ENCODE data around the gene PET100. TPM values are rescaled to one million over a fixed set of nuclear protein-coding genes. Genes with fewer than 3 reads are reported as not detected.
A peak's percentile ranks its signal among the peaks of the same experiment; 100 is the strongest.

PET100 gene, protein sequence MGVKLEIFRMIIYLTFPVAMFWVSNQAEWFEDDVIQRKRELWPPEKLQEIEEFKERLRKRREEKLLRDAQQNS
- 17.5 TPM for total RNA-seq
- 61.8 TPM for polyA plus RNA-seq

DNA sequence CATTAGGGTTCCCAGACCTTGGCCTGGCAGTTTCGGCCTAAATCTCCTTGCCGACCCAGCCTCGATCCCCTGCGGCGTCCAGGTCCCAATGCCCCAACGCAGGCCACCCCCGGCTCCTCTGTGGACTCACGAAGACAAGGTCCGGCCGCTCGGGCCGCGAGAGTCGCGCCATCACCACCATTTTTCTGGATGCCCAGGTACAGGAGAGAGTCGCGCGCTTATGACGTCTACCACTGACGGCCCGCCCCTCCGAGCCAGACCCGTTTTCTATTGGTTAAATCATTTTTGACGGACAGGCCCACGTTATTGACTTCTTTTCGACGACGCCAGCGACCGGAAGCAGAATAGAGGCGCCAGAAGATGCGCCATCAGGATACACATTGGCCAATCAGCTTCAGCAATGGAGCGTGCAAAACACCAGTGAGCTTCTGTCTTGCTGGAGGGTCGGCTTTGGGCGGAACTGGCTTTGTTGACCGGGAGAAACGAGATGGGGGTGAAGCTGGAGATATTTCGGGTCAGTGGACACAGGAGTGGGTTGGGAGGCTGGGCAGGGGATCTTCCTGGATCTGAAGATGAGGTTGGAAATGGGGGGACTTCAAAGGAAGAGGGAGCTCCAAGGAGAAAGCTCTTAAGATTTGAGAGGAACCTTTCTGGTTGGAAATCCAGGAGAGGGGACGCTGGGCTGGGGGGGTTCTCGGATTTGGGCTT lies at the start of gene PET100, which contains the start of gene XAB2:
Gene PET100 (plus strand): TSS at position 447 of the 708 bp plus-strand sequence. CDS start 41 bp downstream, at position 488.
Gene XAB2 (minus strand): TSS at position 199 of the 708 bp plus-strand sequence. CDS start 18 bp downstream, at position 181.
- H3K4me3 ChIP-seq (ENCODE audit: low read depth, low read length), result peak within 1 kb of the TSS; percentile 87
- DNase-seq (ENCODE audit: extremely low spot score), result peak; percentile 99
- under 1% methylated on average over 40 of the region's 40 CpGs for WGBS
- H3K4me1 ChIP-seq (ENCODE audit: insufficient read depth), result no peaks in the 10 kb centered on the region
- H3K27ac ChIP-seq (ENCODE audit: low read depth), result peak within 1 kb of the TSS; percentile 73
- H3K36me3 ChIP-seq (ENCODE audit: insufficient read depth), result no peaks in the 10 kb centered on the region

DNA sequence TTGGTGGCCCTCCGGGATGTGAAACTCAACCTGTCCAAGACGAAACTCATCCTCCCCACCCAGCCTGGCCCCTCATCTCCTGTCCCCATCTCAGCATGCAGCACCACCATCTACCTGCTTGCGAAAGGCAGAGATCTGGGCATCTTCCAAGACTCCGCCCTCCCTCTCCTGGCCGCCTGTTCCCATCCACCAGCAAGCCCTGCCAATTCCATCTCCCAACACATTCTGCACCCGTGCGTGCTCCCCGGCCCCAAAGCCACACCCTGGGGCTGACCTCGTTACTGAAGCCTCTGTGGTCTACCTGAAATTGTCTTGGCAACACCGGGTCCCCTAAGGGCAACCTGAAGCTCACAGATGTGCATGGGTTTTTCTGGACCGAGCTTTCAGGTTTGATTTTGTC lies 47.1 kb upstream of the PET100 start:
- H3K36me3 ChIP-seq (ENCODE audit: insufficient read depth), result no peaks in the 10 kb centered on the region
- 57% methylated on average over 11 of the region's 11 CpGs for WGBS
- no peak for DNase-seq (ENCODE audit: extremely low spot score)
- H3K4me1 ChIP-seq (ENCODE audit: insufficient read depth), result no peaks in the 10 kb centered on the region
- H3K4me3 ChIP-seq (ENCODE audit: low read depth, low read length), result no peak overlapping the region
- no peak overlapping the region for H3K27ac ChIP-seq (ENCODE audit: low read depth)

- WGBS, result 90% methylated on average over 7 of the region's 7 CpGs
- H3K4me1 ChIP-seq (ENCODE audit: insufficient read depth), result no peaks in the 10 kb centered on the region
- no peaks in the 10 kb centered on the region for H3K36me3 ChIP-seq (ENCODE audit: insufficient read depth)
- no peak overlapping the region for H3K27ac ChIP-seq (ENCODE audit: low read depth)
- no peak overlapping the region for H3K4me3 ChIP-seq (ENCODE audit: low read depth, low read length)
- DNase-seq (ENCODE audit: extremely low spot score), result no peak
Observed at GRCh38 chr19:7589822-7590221, 39.8 kb upstream of the PET100 start.

GRCh38 chr19:7590256-7590655 lies 39.3 kb upstream of the PET100 start:
- DNase-seq (ENCODE audit: extremely low spot score), result no peak
- WGBS, result 57% methylated on average over 8 of the region's 8 CpGs
- Histone ChIP-seq H3K4me3 (ENCODE audit: low read depth, low read length) (no peak overlapping the region), H3K27ac (ENCODE audit: low read depth) (peak overlapping the region; percentile 33), H3K36me3 (ENCODE audit: insufficient read depth) (no peaks in the 10 kb centered on the region), H3K4me1 (ENCODE audit: insufficient read depth) (no peaks in the 10 kb centered on the region)

DNA sequence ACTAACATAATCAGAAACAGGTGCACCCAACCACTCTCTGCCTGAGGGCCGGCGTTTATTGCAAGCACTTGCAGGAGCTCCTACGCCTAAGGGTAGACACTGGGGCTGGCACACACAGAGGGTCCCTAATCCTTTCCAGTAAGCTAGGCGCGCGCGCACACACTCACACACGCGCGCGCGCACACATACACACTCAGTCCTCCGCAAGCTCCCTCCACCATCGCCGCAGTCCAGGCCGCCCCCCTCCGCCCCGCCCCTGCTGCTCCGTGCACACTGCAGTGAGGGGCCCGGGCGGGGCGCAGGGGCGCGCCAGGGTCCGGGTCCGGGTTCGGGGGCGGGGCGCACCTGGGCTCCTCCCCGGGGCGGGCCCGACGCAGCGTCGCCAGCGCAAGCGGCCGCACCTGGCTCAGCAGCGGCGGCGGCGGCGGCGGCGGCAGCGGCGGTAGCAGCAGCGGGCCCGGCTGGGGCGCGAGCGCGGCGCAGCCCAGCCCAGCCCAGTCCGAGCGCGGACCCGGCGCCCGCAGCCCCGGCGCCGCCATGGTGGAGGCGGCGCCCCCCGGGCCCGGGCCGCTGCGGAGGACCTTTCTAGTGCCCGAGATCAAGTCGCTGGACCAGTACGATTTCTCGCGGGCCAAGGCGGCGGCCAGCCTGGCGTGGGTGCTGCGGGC lies 34.0 kb upstream of the PET100 start, which contains the start of gene CAMSAP3:
Gene CAMSAP3 (plus strand): TSS at position 398 of the 668 bp plus-strand sequence. CDS start 140 bp downstream, at position 538.
- H3K27ac ChIP-seq (ENCODE audit: low read depth), result no peak within 1 kb of the TSS
- DNase-seq (ENCODE audit: extremely low spot score), result no peak
- H3K4me1 ChIP-seq (ENCODE audit: insufficient read depth), result peaks cover 4% of the 10 kb centered on the region
- WGBS, result under 1% methylated on average over 78 of the region's 78 CpGs
- H3K4me3 ChIP-seq (ENCODE audit: low read depth, low read length), result peak within 1 kb of the TSS; percentile 63
- no peaks in the 10 kb centered on the region for H3K36me3 ChIP-seq (ENCODE audit: insufficient read depth)

GRCh38 chr19:7596211-7596937 lies 33.2 kb upstream of the PET100 start:
- 2% methylated on average over 67 of the region's 70 CpGs for WGBS
- DNase-seq (ENCODE audit: extremely low spot score), result no peak
- Histone ChIP-seq H3K4me3 (ENCODE audit: low read depth, low read length) (peak overlapping the region; percentile 63), H3K4me1 (ENCODE audit: insufficient read depth) (peaks cover 4% of the 10 kb centered on the region), H3K27ac (ENCODE audit: low read depth) (no peak overlapping the region), H3K36me3 (ENCODE audit: insufficient read depth) (no peaks in the 10 kb centered on the region)

- Histone ChIP-seq H3K36me3 (ENCODE audit: insufficient read depth) (no peaks in the 10 kb centered on the region), H3K27ac (ENCODE audit: low read depth) (no peak overlapping the region), H3K4me1 (ENCODE audit: insufficient read depth) (peaks cover 4% of the 10 kb centered on the region), H3K4me3 (ENCODE audit: low read depth, low read length) (no peak overlapping the region)
- no peak for DNase-seq (ENCODE audit: extremely low spot score)
- WGBS, result 69% methylated on average over 9 of the region's 9 CpGs
Observed at GRCh38 chr19:7597689-7598088, 31.9 kb upstream of the PET100 start.

- H3K36me3 ChIP-seq (ENCODE audit: insufficient read depth), result no peaks in the 10 kb centered on the region
- no peak overlapping the region for H3K27ac ChIP-seq (ENCODE audit: low read depth)
- peaks cover 4% of the 10 kb centered on the region for H3K4me1 ChIP-seq (ENCODE audit: insufficient read depth)
- no peak overlapping the region for H3K4me3 ChIP-seq (ENCODE audit: low read depth, low read length)
- 69% methylated on average over 6 of the region's 6 CpGs for WGBS
- no peak for DNase-seq (ENCODE audit: extremely low spot score)
Observed at GRCh38 chr19:7598180-7598579, 31.4 kb upstream of the PET100 start.

DNA sequence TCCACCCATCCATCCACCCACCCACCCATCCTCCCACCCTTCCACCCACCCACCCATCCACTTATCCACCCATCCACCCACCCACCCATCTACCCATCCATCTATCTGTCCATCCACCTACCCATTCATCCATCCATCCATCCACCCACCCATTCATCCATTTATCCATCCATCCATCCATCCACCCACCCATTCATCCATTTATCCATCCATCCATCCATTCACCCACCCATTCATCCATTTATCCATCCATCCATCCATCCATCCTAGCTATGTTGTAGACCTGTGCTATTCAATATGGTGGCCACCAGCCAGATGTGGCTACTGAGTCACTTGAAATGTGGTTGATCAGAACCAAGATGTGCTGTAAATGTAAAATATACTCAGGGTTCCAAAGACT lies 28.9 kb upstream of the PET100 start:
- no peak overlapping the region for H3K4me3 ChIP-seq (ENCODE audit: low read depth, low read length)
- peaks cover 2% of the 10 kb centered on the region for H3K4me1 ChIP-seq (ENCODE audit: insufficient read depth)
- DNase-seq (ENCODE audit: extremely low spot score), result no peak
- H3K36me3 ChIP-seq (ENCODE audit: insufficient read depth), result no peaks in the 10 kb centered on the region
- no peak overlapping the region for H3K27ac ChIP-seq (ENCODE audit: low read depth)

DNA sequence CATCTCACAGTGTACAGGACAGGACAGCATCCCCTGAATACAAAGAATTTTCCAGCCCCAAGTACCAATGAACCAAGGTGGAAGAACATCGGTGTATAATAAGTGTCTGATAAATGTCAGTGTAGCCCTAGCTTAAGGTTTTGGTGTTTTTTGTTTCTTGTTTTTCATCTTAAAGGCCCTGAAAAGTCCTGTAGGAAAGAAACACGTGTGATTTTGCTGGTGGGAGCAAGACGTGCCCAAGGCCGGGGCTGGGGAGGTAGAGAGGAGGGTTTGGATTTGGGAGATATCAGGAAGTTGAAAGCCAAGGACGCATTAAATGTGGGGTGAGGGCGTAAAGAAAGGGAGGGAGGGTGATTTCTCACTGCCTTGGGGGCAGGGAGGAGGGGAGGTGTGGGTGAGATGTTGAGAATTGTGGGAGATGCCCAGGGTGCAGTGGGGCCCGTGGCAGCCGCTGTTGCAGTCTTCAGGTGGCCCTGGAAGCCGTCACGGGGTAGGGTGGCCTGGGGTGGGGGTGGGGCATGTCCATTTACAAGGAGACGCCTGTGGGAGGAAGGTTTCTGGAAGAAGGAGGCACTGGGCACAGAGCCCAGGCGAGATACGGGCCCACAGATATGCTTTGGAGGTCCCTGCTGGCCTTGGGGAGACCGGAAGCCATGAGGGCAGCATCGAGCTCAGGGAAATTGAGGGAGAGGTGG lies 27.2 kb upstream of the PET100 start:
- no peak for DNase-seq (ENCODE audit: extremely low spot score)
- Histone ChIP-seq H3K4me3 (ENCODE audit: low read depth, low read length) (no peak overlapping the region), H3K4me1 (ENCODE audit: insufficient read depth) (no peaks in the 10 kb centered on the region), H3K36me3 (ENCODE audit: insufficient read depth) (no peaks in the 10 kb centered on the region), H3K27ac (ENCODE audit: low read depth) (no peak overlapping the region)
- WGBS, result 35% methylated on average over 15 of the region's 15 CpGs

DNA sequence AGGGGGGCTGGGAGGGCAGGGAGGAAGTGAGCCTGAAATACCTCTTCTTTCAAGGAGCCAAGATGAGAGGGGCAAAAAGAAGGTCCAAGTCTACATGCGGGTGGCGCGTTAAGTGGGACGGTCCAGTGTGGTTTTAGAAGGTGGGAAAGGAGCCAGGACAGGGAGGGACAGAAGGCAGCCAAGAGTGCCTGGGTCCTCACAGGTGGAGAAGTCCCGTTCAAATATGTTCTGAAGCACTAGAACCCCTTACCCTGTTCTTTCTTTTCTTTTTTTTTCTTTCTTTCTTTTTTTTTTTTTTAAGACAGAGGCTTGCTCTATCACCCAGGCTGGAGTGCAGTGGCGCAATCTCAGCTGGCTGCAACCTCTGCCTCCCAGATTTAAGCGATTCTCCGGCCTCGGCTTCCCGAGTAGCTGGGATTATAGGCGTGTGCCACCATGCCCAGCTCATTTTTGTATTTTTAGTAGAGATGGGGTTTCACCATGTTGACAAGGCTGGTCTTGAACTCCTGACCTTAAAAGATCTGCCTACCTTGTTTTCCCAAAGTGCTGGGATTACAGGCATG lies 26.6 kb upstream of the PET100 start:
- WGBS, result 74% methylated on average over 11 of the region's 11 CpGs
- H3K4me3 ChIP-seq (ENCODE audit: low read depth, low read length), result no peak overlapping the region
- no peak for DNase-seq (ENCODE audit: extremely low spot score)
- H3K27ac ChIP-seq (ENCODE audit: low read depth), result no peak overlapping the region
- H3K36me3 ChIP-seq (ENCODE audit: insufficient read depth), result no peaks in the 10 kb centered on the region
- H3K4me1 ChIP-seq (ENCODE audit: insufficient read depth), result no peaks in the 10 kb centered on the region

GRCh38 chr19:7603919-7604318 lies 25.7 kb upstream of the PET100 start:
- no peak for DNase-seq (ENCODE audit: extremely low spot score)
- 71% methylated on average over 9 of the region's 9 CpGs for WGBS
- Histone ChIP-seq H3K4me3 (ENCODE audit: low read depth, low read length) (no peak overlapping the region), H3K27ac (ENCODE audit: low read depth) (no peak overlapping the region), H3K36me3 (ENCODE audit: insufficient read depth) (no peaks in the 10 kb centered on the region), H3K4me1 (ENCODE audit: insufficient read depth) (no peaks in the 10 kb centered on the region)
